Naive thymus-derived CD8-positive, alpha-beta T cell (primary cell): ENCODE data around the gene TNS1. TPM values are rescaled to one million over a fixed set of nuclear protein-coding genes. Genes with fewer than 3 reads are reported as not detected.

ENCODE experiments used
- ATAC-seq, 2 donors: fragments of 150-1000 bp; cut with Tn5 transposase in 1 of 2; sonication (Bioruptor Pico), chemical (Tn5 transposase) in 1 of 2; 1 replicate in 1 of 2; 2 replicates in 1 of 2; pipeline ENCODE4 v1.10.0; 2021; ENCODE audit warnings: mild to moderate bottlenecking in 2 of 2, moderate library complexity in 2 of 2
- POLR2A ChIA-PET: fragments of 350-600 bp; sonication (Branson Sonifier 250); formaldehyde crosslinking; loops from one replicate; lab custom pipeline; 2021; ENCODE audit warnings: antibody characterized with exemption; lab: Charles Lee
- DNase-seq, 10 donors: peaks; one replicate each; pipeline versions ENCODE4 v3.0.0 to v3.0.0-alpha.2; 2020 to 2022
- H3K27ac Mint-ChIP-seq, 10 donors: one replicate each; pipeline ENCODE4 v1.8.0; 2020 to 2022; ENCODE audit warnings: mild to moderate bottlenecking in 10 of 10, mixed read lengths in 10 of 10, moderate library complexity in 4 of 10, inconsistent platforms in 1 of 10
- H3K27me3 Mint-ChIP-seq, 5 donors: one replicate each; pipeline ENCODE4 v1.8.0; 2021 to 2022; ENCODE audit warnings: mixed read lengths in 5 of 5
- H3K36me3 Mint-ChIP-seq, 3 donors: one replicate each; pipeline ENCODE4 v1.8.0; 2020 to 2022; ENCODE audit warnings: mixed read lengths in 3 of 3, mild to moderate bottlenecking in 2 of 3, inconsistent platforms in 1 of 3
- H3K4me1 Mint-ChIP-seq, 4 donors: one replicate each; pipeline ENCODE4 v1.8.0; 2021 to 2022; ENCODE audit warnings: mixed read lengths in 4 of 4
- H3K4me3 Mint-ChIP-seq, 10 donors: one replicate each; pipeline ENCODE4 v1.8.0; 2020 to 2022; ENCODE audit warnings: mild to moderate bottlenecking in 10 of 10, mixed read lengths in 10 of 10, moderate library complexity in 6 of 10, inconsistent platforms in 1 of 10
- H3K9me3 Mint-ChIP-seq, 9 donors: one replicate each; pipeline ENCODE4 v1.8.0; 2020 to 2022; ENCODE audit warnings: mixed read lengths in 9 of 9, mild to moderate bottlenecking in 3 of 9, inconsistent platforms in 1 of 9, moderate library complexity in 1 of 9
- polyA plus RNA-seq, 3 donors: library from polyadenylated mRNA; unstranded; fragments of 300-500 nt; fragmentation: Illumina TruSeq; gene quantifications; one replicate each; pipeline ENCODE4 v1.2.3, GENCODE V29; 2021
- total RNA-seq, 8 experiments: library from RNA in 2 of 8; stranded (reverse) in 2 of 8; gene quantifications; one replicate each; pipeline ENCODE4 v1.2.3 and lab custom pipeline; 2021 to 2026

TNS1 gene
- total and polyA plus RNA-seq, 5 experiments from 2014 or later, result 0.21 to 0.47 TPM; not detected in 3

DNA sequence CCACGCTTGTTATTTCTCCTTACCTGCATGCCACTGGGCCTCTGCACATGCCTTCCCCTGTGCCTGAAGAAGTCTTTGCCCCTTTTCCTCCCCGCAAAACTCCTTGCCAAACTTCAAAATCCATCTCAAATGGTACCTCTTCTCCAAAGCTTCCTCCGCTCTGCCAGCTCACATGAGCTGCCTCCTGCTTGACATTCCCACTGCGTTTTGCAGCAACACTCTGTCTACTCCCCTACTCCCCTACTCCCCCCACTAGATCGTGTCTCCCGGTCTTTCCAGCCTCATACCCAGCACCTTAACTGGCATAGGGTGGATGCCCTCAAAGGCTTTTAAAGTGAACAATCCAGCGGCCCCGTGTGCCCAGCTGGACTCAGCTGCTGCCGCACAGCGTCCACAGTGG is 65.8 kb downstream of the TNS1 start:
- DNase-seq (no peak), ATAC-seq (no peak)
- Mint-ChIP-seq H3K36me3 (no peaks in the 10 kb centered on the region), H3K4me1 (peaks cover 0 to 6% (median 2%) of the 10 kb centered on the region in 4 donors), H3K27me3 (peaks cover 4 to 31% (median 22%) of the 10 kb centered on the region in 5 donors), H3K9me3 (no peaks in the 10 kb centered on the region), H3K4me3 (no peak overlapping the region), H3K27ac (no peak overlapping the region)
- POLR2A ChIA-PET, result no interaction called here

DNA sequence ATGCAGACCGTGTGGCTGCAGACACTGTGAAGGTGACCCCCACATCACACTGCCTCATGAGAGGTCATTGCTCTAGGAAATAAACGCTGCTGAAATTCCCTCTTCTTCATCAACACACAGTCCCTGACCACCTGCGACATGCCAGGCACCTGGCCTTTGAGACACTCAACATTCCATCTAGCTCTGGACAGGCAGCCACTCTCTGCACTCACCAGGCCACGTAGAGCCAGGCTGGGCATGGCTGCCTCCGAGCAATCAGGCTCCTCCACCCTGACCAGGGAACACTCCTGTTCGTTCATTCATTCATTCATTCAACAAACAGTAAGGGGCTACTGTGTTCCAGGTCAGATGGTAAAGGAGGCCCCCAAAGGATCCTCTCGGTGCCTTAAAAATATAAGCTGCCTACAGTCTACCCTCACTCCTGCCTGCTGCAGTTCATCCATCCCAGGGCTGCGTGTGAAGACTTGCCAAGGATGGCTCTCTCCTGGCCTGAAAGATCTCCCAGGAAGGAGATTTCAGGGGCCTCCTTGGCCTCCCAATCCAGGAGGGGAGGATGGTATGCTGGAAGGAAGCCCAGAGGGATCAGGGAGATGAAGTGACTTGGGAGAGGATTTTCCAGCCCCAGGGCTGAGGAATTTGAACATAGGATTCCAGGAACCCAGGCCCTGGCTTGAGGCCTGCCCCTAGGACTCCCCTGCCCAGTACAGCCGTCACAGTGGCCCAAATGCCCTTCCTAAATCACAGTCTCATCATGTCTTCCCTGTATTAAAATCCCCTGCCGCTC is 66.7 kb downstream of the TNS1 start:
- no peak overlapping the region for H3K4me3 Mint-ChIP-seq
- H3K36me3 Mint-ChIP-seq, result no peaks in the 10 kb centered on the region
- peaks cover 3 to 25% (median 13%) of the 10 kb centered on the region in 5 donors for H3K27me3 Mint-ChIP-seq
- ATAC-seq (no peak), DNase-seq (no peak)
- H3K4me1 Mint-ChIP-seq, result peaks cover 0 to 6% (median 1%) of the 10 kb centered on the region in 4 donors
- H3K27ac Mint-ChIP-seq, result no peak overlapping the region
- H3K9me3 Mint-ChIP-seq, result no peaks in the 10 kb centered on the region
- POLR2A ChIA-PET, result no interaction called here

DNA sequence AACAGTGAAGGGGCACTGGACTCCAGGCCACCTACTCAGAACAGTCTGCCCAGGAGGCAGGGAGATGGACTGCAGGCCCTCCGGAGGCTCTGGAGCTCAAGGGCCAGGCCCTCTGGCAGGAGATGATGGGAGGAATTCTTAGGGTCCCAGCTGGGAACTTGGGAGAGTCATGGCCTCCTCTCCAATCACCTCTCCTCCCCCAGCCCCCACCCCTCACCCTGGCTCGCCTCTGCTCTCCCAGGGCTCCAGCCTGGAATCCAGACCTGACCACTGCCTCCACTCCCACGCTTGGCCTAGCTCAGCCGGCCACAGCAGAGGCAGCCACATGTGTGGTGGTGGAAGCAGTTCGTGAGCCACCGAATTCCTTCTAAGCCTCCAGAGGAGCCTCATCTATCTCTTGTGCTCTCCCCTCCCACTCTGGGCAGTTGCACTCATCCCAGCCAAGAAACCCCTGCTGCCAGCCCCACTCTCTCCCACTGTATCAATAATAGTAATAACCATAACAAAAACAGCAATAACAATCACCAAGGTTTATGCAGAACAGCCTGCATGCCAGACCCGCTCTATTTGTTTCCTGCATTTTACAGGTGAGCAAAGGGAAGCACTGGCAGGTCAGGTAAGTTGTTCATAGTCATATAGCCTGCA is 67.4 kb downstream of the TNS1 start:
- Mint-ChIP-seq H3K4me3 (no peak overlapping the region), H3K4me1 (peaks cover 0 to 6% (median 4%) of the 10 kb centered on the region in 4 donors), H3K36me3 (no peaks in the 10 kb centered on the region), H3K9me3 (no peaks in the 10 kb centered on the region), H3K27ac (no peak overlapping the region), H3K27me3 (peaks cover 2 to 22% (median 14%) of the 10 kb centered on the region in 5 donors)
- DNase-seq, result no peak
- no peak for ATAC-seq
- POLR2A ChIA-PET, result no interaction called here

DNA sequence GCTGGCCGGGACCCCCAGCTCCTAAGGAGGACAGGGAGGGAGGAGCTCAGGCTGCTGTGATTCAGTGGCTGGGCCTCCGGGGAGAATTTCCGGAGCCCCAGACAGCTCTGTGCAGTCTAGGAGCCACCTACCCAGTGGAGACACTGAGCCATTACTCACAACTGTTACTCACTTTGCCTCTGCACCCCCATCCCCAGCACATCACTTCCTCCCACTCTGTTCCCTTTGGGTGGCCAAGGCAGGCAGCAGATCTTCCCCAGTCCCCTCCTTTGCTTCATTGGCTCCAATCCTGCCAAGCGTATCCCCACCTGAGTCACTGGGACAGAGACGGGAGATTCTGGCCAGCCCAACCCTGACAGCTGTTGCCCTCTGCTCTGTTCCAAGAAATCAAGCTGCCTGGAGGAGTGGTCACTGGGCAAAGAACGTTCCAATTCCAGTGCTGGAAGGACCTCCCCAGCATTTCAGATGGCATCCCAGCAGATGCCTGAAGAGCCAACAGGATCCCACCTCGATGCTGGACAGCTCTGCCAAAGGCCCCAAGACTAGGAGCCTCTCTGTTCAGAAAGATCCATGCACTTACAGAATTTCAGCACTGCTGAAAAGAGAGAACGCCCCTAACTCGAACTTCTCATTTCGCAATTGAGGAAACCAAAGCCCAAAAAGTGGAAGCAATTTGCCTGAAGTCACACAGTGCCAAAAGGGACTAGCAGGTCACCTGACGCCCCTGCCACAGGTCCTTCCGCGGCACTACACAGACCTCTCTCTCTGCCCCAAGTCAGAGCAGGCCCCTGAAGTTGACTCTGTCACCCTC is 68.3 kb downstream of the TNS1 start:
- no peak for DNase-seq
- Mint-ChIP-seq H3K36me3 (no peaks in the 10 kb centered on the region), H3K4me1 (peaks cover 0 to 7% (median 4%) of the 10 kb centered on the region in 4 donors), H3K27me3 (peaks cover 0 to 22% (median 15%) of the 10 kb centered on the region in 5 donors), H3K9me3 (no peaks in the 10 kb centered on the region), H3K27ac (no peak overlapping the region), H3K4me3 (no peak overlapping the region)
- POLR2A ChIA-PET, result no interaction called here
- ATAC-seq, result no peak

DNA sequence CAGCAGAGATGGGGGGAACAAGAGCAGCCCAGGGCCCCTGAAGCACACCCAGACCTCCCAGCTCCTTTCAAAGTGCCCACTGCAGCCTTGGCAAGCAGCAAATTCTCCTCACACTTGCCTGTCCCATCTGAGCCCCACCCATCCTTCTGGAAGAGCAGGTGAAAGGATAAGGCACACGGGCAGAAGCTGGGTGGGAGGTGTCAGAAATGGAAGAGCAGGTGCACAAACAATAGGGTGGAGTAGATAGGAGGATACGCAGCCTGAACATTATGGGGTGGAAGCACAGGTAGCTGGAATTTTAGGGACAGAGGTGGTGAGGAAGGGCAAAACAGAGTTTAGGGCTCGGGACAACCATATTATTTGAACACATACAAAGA is 69.2 kb downstream of the TNS1 start:
- Mint-ChIP-seq H3K27me3 (peaks cover 0 to 22% (median 11%) of the 10 kb centered on the region in 5 donors), H3K4me1 (peaks cover 0 to 7% (median 4%) of the 10 kb centered on the region in 4 donors), H3K27ac (no peak overlapping the region), H3K4me3 (no peak overlapping the region), H3K36me3 (no peaks in the 10 kb centered on the region), H3K9me3 (no peaks in the 10 kb centered on the region)
- DNase-seq (no peak), ATAC-seq (no peak)
- POLR2A ChIA-PET, result no interaction called here

DNA sequence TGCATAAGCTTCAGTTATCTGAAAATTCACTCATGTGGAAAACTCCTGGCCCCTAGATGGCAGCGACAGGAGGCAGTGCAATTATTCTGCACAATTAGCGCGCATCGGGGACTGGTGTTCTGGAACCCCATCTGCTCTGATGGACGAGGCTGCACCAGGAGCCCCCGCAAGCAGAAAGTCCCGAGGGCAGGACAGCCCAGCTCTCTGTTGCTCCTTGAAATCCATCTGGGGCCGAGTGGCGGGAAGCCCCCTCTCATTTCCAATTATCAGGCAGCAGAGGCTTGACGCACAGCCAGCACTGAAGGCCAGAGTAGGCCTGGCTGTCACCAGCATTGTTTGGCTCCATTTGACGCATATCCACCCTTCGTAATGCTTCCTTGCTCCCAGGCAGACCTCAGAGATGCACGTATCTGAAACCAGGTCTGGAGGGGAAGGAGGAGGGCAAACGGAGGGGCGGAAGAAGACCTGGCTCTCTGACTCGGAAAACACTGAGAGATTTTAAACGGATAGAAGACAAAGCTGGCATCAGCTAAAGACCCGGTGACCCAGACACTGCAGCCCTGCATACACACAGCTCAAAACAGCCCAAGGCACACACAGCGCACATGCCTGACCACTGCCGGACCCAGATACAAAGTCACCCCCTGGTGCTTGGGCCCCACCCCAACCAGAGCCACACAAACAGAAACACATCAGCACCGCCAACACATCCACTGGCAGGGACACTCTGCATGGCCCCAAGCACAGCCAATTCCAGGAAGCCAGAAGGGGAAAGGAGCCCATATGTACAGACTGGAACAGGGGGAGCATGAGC is 69.8 kb downstream of the TNS1 start:
- Mint-ChIP-seq H3K36me3 (no peaks in the 10 kb centered on the region), H3K9me3 (no peaks in the 10 kb centered on the region), H3K4me3 (no peak overlapping the region), H3K27ac (no peak overlapping the region), H3K4me1 (peaks cover 0 to 7% (median 4%) of the 10 kb centered on the region in 4 donors), H3K27me3 (peaks cover 0 to 22% (median 11%) of the 10 kb centered on the region in 5 donors)
- DNase-seq, result no peak
- POLR2A ChIA-PET, result no interaction called here
- no peak for ATAC-seq

DNA sequence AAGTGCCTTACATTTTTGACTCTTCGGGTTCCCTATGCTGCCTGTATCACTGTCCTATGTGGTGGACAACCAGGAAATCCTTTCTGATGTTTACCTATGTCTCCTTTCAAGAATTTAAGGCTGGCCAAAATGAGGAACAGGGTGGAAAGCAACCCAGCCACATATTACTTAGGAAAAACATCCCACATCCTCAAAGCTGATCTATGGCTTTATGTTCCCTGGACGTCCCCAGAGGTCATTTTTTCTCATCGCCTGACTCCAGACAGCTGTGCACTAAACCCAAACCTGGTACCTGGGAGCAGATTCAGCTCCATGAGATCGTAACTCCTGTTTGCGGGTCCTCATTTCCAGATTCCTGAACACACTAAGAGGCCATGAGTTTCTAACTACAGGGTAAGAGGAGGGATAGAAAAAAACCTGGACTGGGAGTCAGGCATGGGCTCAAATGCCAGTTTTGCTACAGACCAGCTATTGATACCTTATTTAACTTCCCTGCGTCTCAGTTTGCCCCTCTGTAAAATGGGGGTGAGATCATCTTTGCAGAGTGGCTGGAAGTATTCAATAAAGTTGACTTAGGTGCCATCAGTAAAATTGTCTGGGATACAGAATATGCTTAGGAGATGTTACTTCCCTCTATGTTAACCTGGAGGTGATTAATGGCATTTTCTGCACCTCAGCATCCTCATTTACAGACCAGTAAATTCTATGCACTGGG is 70.8 kb downstream of the TNS1 start:
- POLR2A ChIA-PET, result interaction anchor here (0.5 kb wide), 1 partner anchor 52 kb away, joined by 3 read pairs; no protein-coding TSS in a partner anchor
- Mint-ChIP-seq H3K4me1 (peaks cover 0 to 7% (median 4%) of the 10 kb centered on the region in 4 donors), H3K36me3 (no peaks in the 10 kb centered on the region), H3K9me3 (no peaks in the 10 kb centered on the region), H3K27me3 (peaks cover 0 to 22% (median 10%) of the 10 kb centered on the region in 5 donors), H3K4me3 (no peak overlapping the region), H3K27ac (no peak overlapping the region)
- DNase-seq (no peak), ATAC-seq (no peak)

DNA sequence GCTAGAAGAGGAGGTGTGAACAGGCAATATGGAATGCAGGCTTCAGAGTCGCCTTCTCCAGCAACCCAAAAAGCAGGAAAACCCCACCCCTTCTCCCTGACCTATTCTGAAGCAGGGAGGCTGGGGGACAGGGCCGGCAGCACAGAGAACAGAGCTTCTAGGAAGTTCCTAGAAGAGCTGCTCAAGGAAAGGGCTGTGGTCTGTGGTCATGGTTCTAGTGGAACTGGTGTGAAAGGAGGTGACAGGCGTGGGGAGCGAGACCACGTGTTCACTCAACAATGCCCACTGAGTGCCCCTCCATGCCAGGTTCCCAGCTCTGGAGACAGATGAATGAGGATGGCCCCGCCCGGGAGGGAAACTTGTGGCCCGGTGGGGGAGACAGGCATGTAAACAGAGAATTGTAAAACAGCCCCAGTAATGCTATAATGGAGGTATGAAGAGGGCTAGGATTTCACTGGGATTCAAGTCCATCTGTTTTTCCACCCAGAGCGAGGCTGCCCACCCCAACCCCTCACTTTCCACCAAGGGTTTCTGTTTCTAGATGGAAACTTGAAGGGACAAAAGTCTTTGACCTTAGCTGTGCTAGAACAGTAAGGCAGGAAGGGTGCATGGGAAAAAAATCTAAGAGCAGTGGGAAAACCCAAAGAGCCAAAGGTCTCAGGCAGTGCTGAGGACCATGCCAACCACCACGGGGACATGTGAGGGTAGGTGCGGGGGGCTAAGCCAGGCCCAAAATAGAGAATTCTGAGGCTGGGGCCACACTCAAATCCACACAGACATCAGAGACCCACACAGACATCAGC is 71.8 kb downstream of the TNS1 start:
- Mint-ChIP-seq H3K36me3 (no peaks in the 10 kb centered on the region), H3K27me3 (peaks cover 0 to 22% (median 7%) of the 10 kb centered on the region in 5 donors), H3K27ac (no peak overlapping the region), H3K4me1 (peaks cover 0 to 7% (median 4%) of the 10 kb centered on the region in 4 donors), H3K4me3 (no peak overlapping the region), H3K9me3 (no peaks in the 10 kb centered on the region)
- ATAC-seq (no peak), DNase-seq (no peak)
- POLR2A ChIA-PET, result no interaction called here

DNA sequence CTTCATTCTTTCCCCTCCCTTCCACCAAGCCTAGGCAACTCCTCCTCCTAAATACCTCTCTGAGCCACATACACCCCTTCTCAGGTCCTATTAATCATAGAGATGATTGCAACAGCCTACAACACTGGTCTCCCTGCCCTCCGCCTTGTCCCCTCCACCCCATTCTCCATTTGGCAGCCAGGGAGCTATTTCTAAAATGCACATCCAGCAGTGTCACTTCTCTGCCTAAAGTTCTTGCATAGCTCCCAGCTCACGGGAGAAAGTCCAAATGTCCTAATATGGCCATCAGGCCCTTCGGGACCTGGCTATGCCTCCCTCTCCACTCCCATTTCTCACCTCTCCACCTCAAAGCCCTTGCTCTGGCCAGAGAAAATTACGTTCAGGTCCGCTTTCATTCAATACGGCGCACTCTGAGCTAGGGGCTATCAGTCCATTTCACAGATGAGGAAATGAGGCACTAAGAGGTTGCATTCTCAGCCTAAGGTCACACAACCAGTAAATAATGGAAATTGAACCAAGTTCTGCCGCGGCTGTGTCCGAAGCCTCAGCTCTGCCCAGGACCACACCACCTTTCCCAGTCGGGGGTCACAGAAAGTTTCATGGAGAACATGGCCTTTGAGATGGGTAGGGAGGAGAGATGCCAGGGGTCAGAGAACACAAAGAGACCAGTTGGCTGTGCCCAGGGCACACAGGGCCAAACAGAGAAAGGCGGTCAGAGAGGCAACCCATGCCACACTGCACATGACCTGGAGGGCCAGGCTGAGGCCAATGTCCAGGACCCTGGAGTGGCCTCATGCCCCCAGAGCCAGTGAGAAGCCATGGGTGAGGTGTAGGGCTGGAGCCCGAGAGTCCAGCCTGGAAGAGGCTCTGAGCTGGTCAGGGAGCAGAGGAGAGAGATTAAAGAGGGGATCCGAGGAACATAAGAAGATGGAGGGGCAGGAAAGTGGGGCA is 72.8 kb downstream of the TNS1 start:
- Mint-ChIP-seq H3K27me3 (peaks cover 0 to 22% (median 7%) of the 10 kb centered on the region in 5 donors), H3K4me3 (no peak overlapping the region), H3K4me1 (peaks cover 0 to 7% (median 4%) of the 10 kb centered on the region in 4 donors), H3K9me3 (no peaks in the 10 kb centered on the region), H3K27ac (peak overlapping the region in 1 of 10 donors; percentile 45), H3K36me3 (no peaks in the 10 kb centered on the region)
- DNase-seq (no peak), ATAC-seq (no peak)
- POLR2A ChIA-PET, result no interaction called here

DNA sequence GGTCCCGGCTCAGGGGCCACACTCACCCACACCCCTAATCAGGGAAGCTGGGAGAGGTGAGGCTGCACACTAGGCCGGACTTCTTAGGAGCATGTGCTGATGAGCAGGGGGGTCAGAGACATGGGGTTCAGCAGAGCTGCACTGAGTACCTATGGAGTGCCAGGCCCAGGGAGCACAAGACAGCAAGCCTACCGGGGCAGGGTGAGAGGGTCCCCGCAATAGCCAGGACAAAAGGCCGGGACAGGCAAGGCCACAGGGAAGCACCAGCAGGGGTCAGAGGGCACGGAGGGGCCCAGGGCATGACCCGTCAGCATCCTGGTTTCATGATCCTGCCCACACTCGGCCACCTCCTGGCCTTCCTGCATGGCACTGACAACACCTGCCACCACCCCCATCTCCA is 73.5 kb downstream of the TNS1 start:
- no peak overlapping the region for H3K4me3 Mint-ChIP-seq
- peaks cover 0 to 22% (median 7%) of the 10 kb centered on the region in 5 donors for H3K27me3 Mint-ChIP-seq
- H3K36me3 Mint-ChIP-seq, result no peaks in the 10 kb centered on the region
- ATAC-seq (no peak), DNase-seq (no peak)
- POLR2A ChIA-PET, result no interaction called here
- H3K27ac Mint-ChIP-seq, result no peak overlapping the region
- peaks cover 0 to 7% (median 0%) of the 10 kb centered on the region in 4 donors for H3K4me1 Mint-ChIP-seq
- H3K9me3 Mint-ChIP-seq, result no peaks in the 10 kb centered on the region
